ENCODE data around the gene UGGT2. TPM values are rescaled to one million over a fixed set of nuclear protein-coding genes. Genes with fewer than 3 reads are reported as not detected.
"Not testable (repeated sequence)": the region's sequence is repeated elsewhere in the genome, so short reads cannot be mapped to it uniquely, and the experiment has no call there.

The UGGT2 gene
- total and polyA plus RNA-seq, 7 donors = 1.2 to 40.2 (median 32.7) TPM

- Histone ChIP-seq H3K4me3 (no peak overlapping the region), H3K27ac (no peak overlapping the region), H3K36me3 (peaks cover 0 to 71% (median 12%) of the 10 kb centered on the region in 4 donors), H3K9me3 (no peaks in the 10 kb centered on the region), H3K27me3 (no peaks in the 10 kb centered on the region), H3K4me1 (no peaks in the 10 kb centered on the region)
- DNase-seq = no peak
- TF ChIP-seq EP300 (IDR thresholded peaks at IDR 0.05) (no peak), POLR2A (IDR thresholded peaks at IDR 0.05) (no peak), POLR2AphosphoS5 (IDR thresholded peaks at IDR 0.05) (no peak), CTCF (IDR thresholded peaks at IDR 0.05) (no peak)
- intact Hi-C loops (cut with DNase I) = no loop called here
- WGBS, 2 donors = 90 to 91% methylated on average over 7 of the region's 7 CpGs
Measured at GRCh38 chr13:95791084-95791722, 262.0 kb downstream of the UGGT2 start.

- H3K9me3 ChIP-seq; H3K27ac ChIP-seq; H3K4me1 ChIP-seq; intact Hi-C loops (cut with DNase I); DNase-seq; H3K27me3 ChIP-seq; H3K4me3 ChIP-seq: not testable (repeated sequence)
- H3K36me3 ChIP-seq = peaks cover 0 to 66% (median 12%) of the 10 kb centered on the region in 4 donors
Measured at GRCh38 chr13:95789315-95789714, 263.9 kb downstream of the UGGT2 start.

GRCh38 chr13:95788100-95788463 lies 265.1 kb downstream of the UGGT2 start:
- Histone ChIP-seq H3K4me3 (no peak overlapping the region), H3K4me1 (peaks cover 0 to 11% (median 10%) of the 10 kb centered on the region in 4 donors), H3K27me3 (no peaks in the 10 kb centered on the region), H3K36me3 (peaks cover 0 to 62% (median 12%) of the 10 kb centered on the region in 4 donors), H3K9me3 (no peaks in the 10 kb centered on the region), H3K27ac (no peak overlapping the region)
- no peak for DNase-seq
- TF ChIP-seq POLR2A (IDR thresholded peaks at IDR 0.05) = no peak
- no peak for TF ChIP-seq EP300 (IDR thresholded peaks at IDR 0.05)
- TF ChIP-seq POLR2AphosphoS5 (IDR thresholded peaks at IDR 0.05) = no peak
- no peak for TF ChIP-seq CTCF (IDR thresholded peaks at IDR 0.05)
- WGBS, 2 donors = 16 to 56% methylated on average over 2 of the region's 2 CpGs
- intact Hi-C loops (cut with DNase I) = no loop called here

GRCh38 chr13:95787356-95788099 lies 265.7 kb downstream of the UGGT2 start:
- H3K27ac ChIP-seq = no peak overlapping the region
- no peak for DNase-seq
- H3K36me3 ChIP-seq = peaks cover 0 to 56% (median 11%) of the 10 kb centered on the region in 4 donors
- no peak for TF ChIP-seq CTCF (IDR thresholded peaks at IDR 0.05)
- TF ChIP-seq EP300 (IDR thresholded peaks at IDR 0.05) = no peak
- no peak for TF ChIP-seq POLR2A (IDR thresholded peaks at IDR 0.05)
- no peak for TF ChIP-seq POLR2AphosphoS5 (IDR thresholded peaks at IDR 0.05)
- peaks cover 0 to 11% (median 10%) of the 10 kb centered on the region in 4 donors for H3K4me1 ChIP-seq
- intact Hi-C loops (cut with DNase I) = no loop called here
- 18 to 61% methylated on average over 1 of the region's 1 CpG for WGBS, 2 donors
- no peaks in the 10 kb centered on the region for H3K27me3 ChIP-seq
- H3K9me3 ChIP-seq = no peaks in the 10 kb centered on the region
- no peak overlapping the region for H3K4me3 ChIP-seq

- intact Hi-C loops (cut with DNase I) = no loop called here
- DNase-seq = no peak
- H3K27me3 ChIP-seq = no peaks in the 10 kb centered on the region
- peak overlapping the region in 1 of 4 donors; percentile 8 for H3K27ac ChIP-seq
- peaks cover 0 to 41% (median 9%) of the 10 kb centered on the region in 4 donors for H3K36me3 ChIP-seq
- H3K9me3 ChIP-seq = no peaks in the 10 kb centered on the region
- peaks cover 0 to 11% (median 10%) of the 10 kb centered on the region in 4 donors for H3K4me1 ChIP-seq
- no peak overlapping the region for H3K4me3 ChIP-seq
- 79 to 88% methylated on average over 3 of the region's 3 CpGs for WGBS, 2 donors
- TF ChIP-seq POLR2AphosphoS5 (IDR thresholded peaks at IDR 0.05) = no peak
- TF ChIP-seq CTCF (IDR thresholded peaks at IDR 0.05) = no peak
- TF ChIP-seq POLR2A (IDR thresholded peaks at IDR 0.05) = no peak
- TF ChIP-seq EP300 (IDR thresholded peaks at IDR 0.05) = no peak
Measured at GRCh38 chr13:95784900-95785290, 268.3 kb downstream of the UGGT2 start.
